WTC11 (cell line): Measurements from ENCODE around the gene OBSL1. TPM values are rescaled to one million over a fixed set of nuclear protein-coding genes. Genes with fewer than 3 reads are reported as not detected.

Experiments
- ATAC-seq: fragments of 200-7000 bp; cut with Tn5 transposase; 2 replicates; pipeline ENCODE4 v1.10.0; 2021; ENCODE audit warnings: mild to moderate bottlenecking, moderate library complexity
- CTCF ChIA-PET: fragments of 300-600 bp; sonication (Branson Sonifier 250); formaldehyde crosslinking; loops from one replicate; lab custom pipeline; 2021; ENCODE audit warnings: antibody characterized with exemption; lab: Charles Lee
- POLR2A ChIA-PET: fragments of 350-600 bp; sonication (Branson Sonifier 250); formaldehyde crosslinking; loops from one replicate; lab custom pipeline; 2021; ENCODE audit warnings: antibody characterized with exemption; lab: Charles Lee
- DNase-seq: peaks from one replicate; pipeline ENCODE4 v3.0.0; 2021; ENCODE audit warnings: low spot score
- H3K27ac Mint-ChIP-seq: 2 replicates; pipeline ENCODE4 v1.8.0; 2021; ENCODE audit warnings: mixed read lengths
- H3K27me3 Mint-ChIP-seq: 2 replicates; pipeline ENCODE4 v1.8.0; 2021; ENCODE audit warnings: low read depth, mild to moderate bottlenecking, moderate library complexity, mixed read lengths
- H3K36me3 Mint-ChIP-seq: 2 replicates; pipeline ENCODE4 v1.8.0; 2021; ENCODE audit warnings: mixed read lengths
- H3K4me1 Mint-ChIP-seq: 2 replicates; pipeline ENCODE4 v1.8.0; 2022; ENCODE audit warnings: mixed read lengths
- H3K4me3 Mint-ChIP-seq: 2 replicates; pipeline ENCODE4 v1.8.0; 2021; ENCODE audit warnings: mild to moderate bottlenecking, moderate library complexity, mixed read lengths
- H3K9me3 Mint-ChIP-seq: 2 replicates; pipeline ENCODE4 v1.8.0; 2021; ENCODE audit warnings: mixed read lengths
- ATF1 ChIP-seq: sonication (generic); formaldehyde crosslinking; IDR thresholded peaks from 2 replicates; pipeline ENCODE4 v1.8.1; 2023; ENCODE audit warnings: mild to moderate bottlenecking, moderate library complexity, missing genetic modification reagents
- CREB1 ChIP-seq: sonication (generic); formaldehyde crosslinking; IDR thresholded peaks from 2 replicates; pipeline ENCODE4 v1.8.0; 2023; ENCODE audit warnings: mild to moderate bottlenecking, missing genetic modification reagents
- CREM ChIP-seq: sonication (generic); formaldehyde crosslinking; IDR thresholded peaks from 2 replicates; pipeline ENCODE4 v1.8.1; 2022; ENCODE audit warnings: mild to moderate bottlenecking, missing genetic modification reagents, moderate library complexity
- ERG ChIP-seq: fragments of 250-450 bp; sonication (Bioruptor Pico); IDR thresholded peaks from 2 replicates; pipeline ENCODE4 v1.8.0; 2021; ENCODE audit warnings: mild to moderate bottlenecking
- FOXK1 ChIP-seq: sonication (generic); formaldehyde crosslinking; IDR thresholded peaks from 2 replicates; pipeline ENCODE4 v1.8.0; 2022; ENCODE audit warnings: mild to moderate bottlenecking, moderate library complexity, missing genetic modification reagents
- GABPB1 ChIP-seq: sonication (generic); formaldehyde crosslinking; IDR thresholded peaks from 2 replicates; pipeline ENCODE4 v1.8.1; 2023; ENCODE audit warnings: mild to moderate bottlenecking, missing genetic modification reagents
- GTF2I ChIP-seq: fragments of 250-450 bp; sonication (Bioruptor Pico); conservative IDR thresholded peaks from 2 replicates; pipeline ENCODE4 v1.4.0; 2021; ENCODE audit warnings: mild to moderate bottlenecking
- IRF2 ChIP-seq: sonication (generic); formaldehyde crosslinking; IDR thresholded peaks from 2 replicates; pipeline ENCODE4 v1.8.0; 2022; ENCODE audit warnings: low read depth, missing genetic modification reagents, borderline replicate concordance
- MXD4 ChIP-seq: fragments of 250-450 bp; sonication (Bioruptor Pico); IDR thresholded peaks from 2 replicates; pipeline ENCODE4 v1.8.0; 2021; ENCODE audit warnings: mild to moderate bottlenecking, moderate library complexity, borderline replicate concordance
- NR3C1 ChIP-seq: sonication (generic); formaldehyde crosslinking; conservative IDR thresholded peaks from 2 replicates; pipeline ENCODE4 v1.8.1; 2023; ENCODE audit warnings: low read depth, mild to moderate bottlenecking, missing genetic modification reagents
- SOX15 ChIP-seq: fragments of 250-450 bp; sonication (Bioruptor Pico); IDR thresholded peaks from 2 replicates; pipeline ENCODE4 v1.9.0; 2021; ENCODE audit warnings: mild to moderate bottlenecking
- SP1 ChIP-seq: sonication (generic); formaldehyde crosslinking; conservative IDR thresholded peaks from 2 replicates; pipeline ENCODE4 v1.8.1; 2022; ENCODE audit warnings: missing genetic modification reagents
- STAT6 ChIP-seq: sonication (generic); formaldehyde crosslinking; conservative IDR thresholded peaks from 2 replicates; pipeline ENCODE4 v1.8.1; 2023; ENCODE audit warnings: mild to moderate bottlenecking, low read depth, missing genetic modification reagents, moderate library complexity
- ZBTB43 ChIP-seq: sonication (generic); formaldehyde crosslinking; IDR thresholded peaks from 2 replicates; pipeline ENCODE4 v1.8.1; 2023; ENCODE audit warnings: mild to moderate bottlenecking, missing genetic modification reagents
- ZNF138 ChIP-seq: sonication (generic); formaldehyde crosslinking; conservative IDR thresholded peaks from 2 replicates; pipeline ENCODE4 v1.8.1; 2022; ENCODE audit warnings: mild to moderate bottlenecking, moderate library complexity, missing genetic modification reagents
- ZNF263 ChIP-seq: sonication (generic); formaldehyde crosslinking; IDR thresholded peaks from 2 replicates; pipeline ENCODE4 v1.8.1; 2022; ENCODE audit warnings: low read depth, mild to moderate bottlenecking, moderate library complexity, missing genetic modification reagents
- total RNA-seq: library from RNA; stranded (reverse); gene quantifications from 3 replicates; pipeline ENCODE4 v1.2.3, GENCODE V29; 2021
- TF ChIP-seq, protein P1 (sequence below): sonication (generic); formaldehyde crosslinking; IDR thresholded peaks from 2 replicates; pipeline ENCODE4 v1.8.1; 2023; ENCODE audit warnings: mild to moderate bottlenecking, moderate library complexity, missing genetic modification reagents
- TF ChIP-seq, protein P2 (sequence below): fragments of 250-450 bp; sonication (Bioruptor Pico); conservative IDR thresholded peaks from 2 replicates; pipeline ENCODE4 v1.9.0; 2021; ENCODE audit warnings: mild to moderate bottlenecking

OBSL1 gene
- total RNA-seq, 1 experiment from 2014 or later: 159 TPM

GRCh38 chr2:219615894-219616293 is 44.6 kb upstream of the OBSL1 start:
- TF ChIP-seq NR3C1 (CRISPR knock-in tag): no peak
- TF ChIP-seq GABPB1: no peak
- TF ChIP-seq STAT6 (CRISPR knock-in tag): no peak
- TF ChIP-seq, protein P1, sequence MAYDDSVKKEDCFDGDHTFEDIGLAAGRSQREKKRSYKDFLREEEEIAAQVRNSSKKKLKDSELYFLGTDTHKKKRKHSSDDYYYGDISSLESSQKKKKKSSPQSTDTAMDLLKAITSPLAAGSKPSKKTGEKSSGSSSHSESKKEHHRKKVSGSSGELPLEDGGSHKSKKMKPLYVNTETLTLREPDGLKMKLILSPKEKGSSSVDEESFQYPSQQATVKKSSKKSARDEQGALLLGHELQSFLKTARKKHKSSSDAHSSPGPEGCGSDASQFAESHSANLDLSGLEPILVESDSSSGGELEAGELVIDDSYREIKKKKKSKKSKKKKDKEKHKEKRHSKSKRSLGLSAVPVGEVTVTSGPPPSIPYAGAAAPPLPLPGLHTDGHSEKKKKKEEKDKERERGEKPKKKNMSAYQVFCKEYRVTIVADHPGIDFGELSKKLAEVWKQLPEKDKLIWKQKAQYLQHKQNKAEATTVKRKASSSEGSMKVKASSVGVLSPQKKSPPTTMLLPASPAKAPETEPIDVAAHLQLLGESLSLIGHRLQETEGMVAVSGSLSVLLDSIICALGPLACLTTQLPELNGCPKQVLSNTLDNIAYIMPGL (CRISPR knock-in tag): no peak
- TF ChIP-seq MXD4 (CRISPR knock-in tag): no peak
- no peak for TF ChIP-seq SP1
- TF ChIP-seq SOX15 (CRISPR knock-in tag): no peak
- no peak for TF ChIP-seq FOXK1 (CRISPR knock-in tag)
- TF ChIP-seq, protein P2, sequence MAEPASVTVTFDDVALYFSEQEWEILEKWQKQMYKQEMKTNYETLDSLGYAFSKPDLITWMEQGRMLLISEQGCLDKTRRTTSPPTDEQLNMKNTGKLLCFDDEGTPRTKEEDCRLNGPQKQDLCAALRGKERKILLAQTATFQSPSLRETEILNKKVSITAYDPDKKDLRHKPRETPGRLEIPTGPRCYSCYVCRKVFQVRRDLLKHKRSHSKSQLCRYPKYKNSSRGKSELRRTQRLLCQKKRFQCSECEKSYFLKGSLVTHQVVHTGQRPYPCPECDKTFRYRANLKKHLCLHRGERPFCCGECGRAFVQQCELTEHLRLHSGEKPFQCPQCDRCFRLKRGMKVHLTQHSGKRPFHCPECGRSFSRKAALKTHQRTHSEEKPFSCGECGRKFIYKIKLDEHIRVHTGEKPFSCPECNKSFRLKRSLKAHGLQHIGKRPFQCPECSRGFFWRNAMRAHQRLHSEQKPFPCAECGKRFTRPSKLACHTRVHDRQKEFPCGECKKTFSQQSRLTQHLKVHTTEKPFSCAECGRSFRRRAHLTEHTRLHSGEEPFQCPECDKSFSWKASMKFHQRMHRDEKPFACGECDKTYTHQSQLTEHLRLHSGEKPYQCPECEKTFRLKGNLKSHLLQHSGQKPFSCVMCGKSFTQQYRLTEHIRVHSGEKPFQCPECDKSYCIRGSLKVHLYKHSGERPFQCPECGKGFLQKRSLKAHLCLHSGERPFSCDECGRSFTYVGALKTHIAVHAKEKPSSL (CRISPR knock-in tag): no peak
- TF ChIP-seq ATF1: no peak
- no peak for TF ChIP-seq ZNF138 (CRISPR knock-in tag)
- no peak for TF ChIP-seq CREM (CRISPR knock-in tag)
- TF ChIP-seq GTF2I (CRISPR knock-in tag): no peak
- no peak for TF ChIP-seq CREB1 (CRISPR knock-in tag)
- no peak for TF ChIP-seq ZNF263 (CRISPR knock-in tag)
- no peak for TF ChIP-seq IRF2 (CRISPR knock-in tag)
- no peak for TF ChIP-seq ERG (CRISPR knock-in tag)
- Mint-ChIP-seq H3K4me3 (no peak overlapping the region), H3K9me3 (no peaks in the 10 kb centered on the region), H3K27me3 (no peaks in the 10 kb centered on the region), H3K36me3 (peaks cover 6% of the 10 kb centered on the region; the same call in 1 of the 2 replicates), H3K27ac (no peak overlapping the region), H3K4me1 (no peaks in the 10 kb centered on the region)
- ATAC-seq: no peak
- DNase-seq: no peak
- ChIA-PET POLR2A (no interaction called here), CTCF (interaction anchor here (1.0 to 2.0 kb wide), 5 partner anchors 27 to 121 kb away, joined by 3 to 7 read pairs (median 3); no protein-coding TSS in a partner anchor)

DNA sequence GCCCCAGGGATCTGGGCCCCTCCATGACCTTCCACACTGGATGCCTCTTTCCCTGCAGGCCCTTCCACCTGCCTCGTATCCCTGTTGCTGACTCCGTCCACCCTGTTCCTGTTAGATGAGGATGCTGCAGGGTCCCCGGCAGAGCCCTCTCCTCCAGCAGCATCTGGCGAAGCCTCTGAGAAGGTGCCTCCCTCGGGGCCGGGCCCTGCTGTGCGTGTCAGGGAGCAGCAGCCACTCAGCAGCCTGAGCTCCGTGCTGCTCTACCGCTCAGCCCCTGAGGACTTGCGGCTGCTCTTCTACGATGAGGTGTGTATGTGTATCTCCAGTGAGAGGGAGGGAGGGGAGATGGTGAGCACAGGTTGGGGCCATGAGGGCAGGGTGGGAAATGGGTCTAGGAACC is 43.7 kb upstream of the OBSL1 start:
- Mint-ChIP-seq H3K36me3 (peaks cover 6% of the 10 kb centered on the region; the same call in 1 of the 2 replicates), H3K27ac (no peak overlapping the region), H3K9me3 (no peaks in the 10 kb centered on the region), H3K27me3 (no peaks in the 10 kb centered on the region), H3K4me3 (no peak overlapping the region), H3K4me1 (no peaks in the 10 kb centered on the region)
- ChIA-PET POLR2A (no interaction called here), CTCF (interaction anchor here (1.3 to 2.0 kb wide), 2 partner anchors 28 to 85 kb away, joined by 3 to 7 read pairs; no protein-coding TSS in a partner anchor)
- ATAC-seq (no peak), DNase-seq (no peak)
- no peak for TF ChIP-seq ZBTB43 (CRISPR knock-in tag)
